ENCODE data around the gene UBIAD1.
"Not testable (repeated sequence)": the region's sequence is repeated elsewhere in the genome, so short reads cannot be mapped to it uniquely, and the experiment has no call there.

DNA sequence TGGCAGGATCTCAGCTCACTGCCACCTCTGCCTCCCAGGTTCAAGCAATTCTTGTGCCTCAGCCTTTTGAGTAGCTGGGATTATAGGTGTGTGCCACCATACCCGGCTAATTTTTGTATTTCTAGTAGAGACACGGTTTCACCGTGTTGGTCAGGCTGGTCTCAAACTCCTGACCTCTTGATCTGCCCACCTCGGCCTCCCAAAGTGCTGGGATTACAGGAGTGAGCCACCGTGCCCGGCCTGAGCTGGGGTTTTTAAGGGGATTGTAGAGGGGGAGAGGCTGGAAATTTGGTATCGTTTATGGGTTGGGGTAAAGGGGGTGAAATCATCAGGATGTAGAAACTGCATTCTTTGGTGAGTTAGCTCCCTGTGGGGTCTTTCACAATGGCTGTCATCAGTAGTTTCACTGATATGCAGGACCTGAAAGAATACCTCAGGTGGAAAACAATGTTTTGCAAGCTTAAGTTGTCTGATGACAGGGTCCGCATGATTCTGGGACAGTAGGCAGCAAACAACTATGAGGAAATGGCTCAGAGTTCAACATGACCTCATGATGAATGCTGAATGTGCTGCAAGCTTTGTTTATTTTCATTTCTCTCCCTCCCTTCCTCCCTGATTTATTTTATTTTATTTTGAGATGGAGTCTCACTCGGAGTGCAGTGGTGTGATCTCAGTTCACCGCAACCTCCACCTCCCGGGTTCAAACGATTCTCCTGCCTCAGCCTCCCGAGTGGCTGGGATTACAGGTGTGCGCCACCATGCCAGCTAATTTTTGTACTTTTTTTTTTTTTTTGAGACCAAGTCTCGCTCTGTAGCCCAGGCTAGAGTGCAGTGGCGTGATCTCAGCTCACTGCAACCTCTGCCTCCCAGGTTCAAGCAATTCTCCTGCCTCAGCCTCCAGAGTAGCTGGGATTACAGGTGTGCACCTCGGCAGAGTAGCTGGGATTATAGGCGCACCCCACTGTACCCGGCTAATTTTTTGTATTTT, 5.4 kb upstream of the UBIAD1 start:
- TF ChIP-seq, protein P1, sequence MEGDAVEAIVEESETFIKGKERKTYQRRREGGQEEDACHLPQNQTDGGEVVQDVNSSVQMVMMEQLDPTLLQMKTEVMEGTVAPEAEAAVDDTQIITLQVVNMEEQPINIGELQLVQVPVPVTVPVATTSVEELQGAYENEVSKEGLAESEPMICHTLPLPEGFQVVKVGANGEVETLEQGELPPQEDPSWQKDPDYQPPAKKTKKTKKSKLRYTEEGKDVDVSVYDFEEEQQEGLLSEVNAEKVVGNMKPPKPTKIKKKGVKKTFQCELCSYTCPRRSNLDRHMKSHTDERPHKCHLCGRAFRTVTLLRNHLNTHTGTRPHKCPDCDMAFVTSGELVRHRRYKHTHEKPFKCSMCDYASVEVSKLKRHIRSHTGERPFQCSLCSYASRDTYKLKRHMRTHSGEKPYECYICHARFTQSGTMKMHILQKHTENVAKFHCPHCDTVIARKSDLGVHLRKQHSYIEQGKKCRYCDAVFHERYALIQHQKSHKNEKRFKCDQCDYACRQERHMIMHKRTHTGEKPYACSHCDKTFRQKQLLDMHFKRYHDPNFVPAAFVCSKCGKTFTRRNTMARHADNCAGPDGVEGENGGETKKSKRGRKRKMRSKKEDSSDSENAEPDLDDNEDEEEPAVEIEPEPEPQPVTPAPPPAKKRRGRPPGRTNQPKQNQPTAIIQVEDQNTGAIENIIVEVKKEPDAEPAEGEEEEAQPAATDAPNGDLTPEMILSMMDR (IDR thresholded peaks at IDR 0.05 in 2 of 3, conservative IDR thresholded peaks at IDR 0.05 in 1 of 3; ENCODE audit: control insufficient read depth in 2 of 3, extremely low read depth in 1 of 3, insufficient read depth in 1 of 3, low read depth in 3 of 3, low read length in 3 of 3), result not testable (repeated sequence)
- TF ChIP-seq SIX5 (IDR thresholded peaks at IDR 0.05; ENCODE audit: low read depth, low read length, severe bottlenecking); RELA (IDR thresholded peaks at IDR 0.05; ENCODE audit: borderline replicate concordance, partially characterized antibody); NRF1 (conservative IDR thresholded peaks at IDR 0.05; ENCODE audit: low read depth, low read length); IKZF1 (conservative IDR thresholded peaks at IDR 0.05); SMC3 (IDR thresholded peaks at IDR 0.05; ENCODE audit: borderline replicate concordance, low read length); EED (IDR thresholded peaks at IDR 0.05; ENCODE audit: low read depth); YY1 (IDR thresholded peaks at IDR 0.05; ENCODE audit: low read depth, low read length): not testable (repeated sequence)

All from GM12878 (cell line).